IPS-NIHi7 (cell line): ENCODE measurements around the gene GALNT12.
A peak's percentile ranks its signal among the peaks of the same experiment; 100 is the strongest.

Source experiments
- DNase-seq: peaks from one replicate; pipeline ENCODE4 v3.0.0; 2012; ENCODE audit warnings: mixed read lengths; ENCODE audit errors: extremely low spot score

GALNT12 gene

GRCh38 chr9:98804083-98804482 lies 3.4 kb upstream of the GALNT12 start:
- no peak for DNase-seq

GRCh38 chr9:98805506-98806272 lies 1.8 kb upstream of the GALNT12 start:
- DNase-seq: no peak

GRCh38 chr9:98806394-98807035 lies 955 bp upstream of the GALNT12 start:
- DNase-seq: no peak

GRCh38 chr9:98807814-98808195 lies 335 bp downstream of the GALNT12 start:
- DNase-seq: peak; percentile 38

- DNase-seq: no peak
Observed at GRCh38 chr9:98808411-98808815, 943 bp downstream of the GALNT12 start.

- DNase-seq: no peak
Observed at GRCh38 chr9:98808875-98809274, 1.4 kb downstream of the GALNT12 start.

GRCh38 chr9:98809311-98810101 lies 2.0 kb downstream of the GALNT12 start:
- no peak for DNase-seq

GRCh38 chr9:98810102-98810842 lies 2.8 kb downstream of the GALNT12 start:
- no peak for DNase-seq

GRCh38 chr9:98811051-98811650 lies 3.7 kb downstream of the GALNT12 start:
- DNase-seq: no peak

- no peak for DNase-seq
Observed at GRCh38 chr9:98815391-98815951, 8.0 kb downstream of the GALNT12 start.

GRCh38 chr9:98818764-98819163 lies 11.3 kb downstream of the GALNT12 start:
- no peak for DNase-seq

GRCh38 chr9:98819231-98819630 lies 11.8 kb downstream of the GALNT12 start:
- DNase-seq: no peak

- no peak for DNase-seq
Observed at GRCh38 chr9:98821831-98822230, 14.4 kb downstream of the GALNT12 start.

- DNase-seq: no peak
Observed at GRCh38 chr9:98822661-98823060, 15.2 kb downstream of the GALNT12 start.

- DNase-seq: no peak
Observed at GRCh38 chr9:98823666-98824334, 16.3 kb downstream of the GALNT12 start.

GRCh38 chr9:98825414-98825813 lies 17.9 kb downstream of the GALNT12 start:
- no peak for DNase-seq

- DNase-seq: no peak
Observed at GRCh38 chr9:98826716-98827115, 19.2 kb downstream of the GALNT12 start.

GRCh38 chr9:98829766-98830165 lies 22.3 kb downstream of the GALNT12 start:
- no peak for DNase-seq

GRCh38 chr9:98830554-98830953 lies 23.1 kb downstream of the GALNT12 start:
- no peak for DNase-seq

- DNase-seq: no peak
Observed at GRCh38 chr9:98831696-98832095, 24.2 kb downstream of the GALNT12 start.

GRCh38 chr9:98832768-98833089 lies 25.3 kb downstream of the GALNT12 start:
- no peak for DNase-seq
